ENCODE results near the gene HMX3.

HMX3 gene

GRCh38 chr10:123135415-123136141, at the start of gene HMX3:
TSS of gene HMX3 (plus strand) at chr10:123135970. CDS start at chr10:123136051, 81 bp downstream.
- FAIRE-seq, result no peak

GRCh38 chr10:123086281-123086680, 49.5 kb upstream of the HMX3 start:
- FAIRE-seq, result no peak

GRCh38 chr10:123087348-123087747, 48.4 kb upstream of the HMX3 start:
- no peak for FAIRE-seq

- no peak for FAIRE-seq
Observed at GRCh38 chr10:123087786-123088185, 48.0 kb upstream of the HMX3 start.

GRCh38 chr10:123092635-123093414, 42.9 kb upstream of the HMX3 start:
- FAIRE-seq, result no peak

- no peak for FAIRE-seq
Observed at GRCh38 chr10:123093489-123093888, 42.3 kb upstream of the HMX3 start.

GRCh38 chr10:123096452-123096851, 39.3 kb upstream of the HMX3 start:
- FAIRE-seq, result no peak

- no peak for FAIRE-seq
Observed at GRCh38 chr10:123097039-123097438, 38.7 kb upstream of the HMX3 start.

- no peak for FAIRE-seq
Observed at GRCh38 chr10:123100030-123100762, 35.6 kb upstream of the HMX3 start.

GRCh38 chr10:123101872-123102271, 33.9 kb upstream of the HMX3 start:
- FAIRE-seq, result no peak

GRCh38 chr10:123102673-123103072, 33.1 kb upstream of the HMX3 start:
- FAIRE-seq, result no peak

- FAIRE-seq, result no peak
Observed at GRCh38 chr10:123103944-123104343, 31.8 kb upstream of the HMX3 start.

GRCh38 chr10:123109466-123109865, 26.3 kb upstream of the HMX3 start:
- no peak for FAIRE-seq

- FAIRE-seq, result no peak
Observed at GRCh38 chr10:123117644-123118417, 17.9 kb upstream of the HMX3 start.

GRCh38 chr10:123119081-123119480, 16.7 kb upstream of the HMX3 start:
- no peak for FAIRE-seq

GRCh38 chr10:123126246-123126645, 9.5 kb upstream of the HMX3 start:
- FAIRE-seq, result no peak

GRCh38 chr10:123129618-123130271, 6.0 kb upstream of the HMX3 start:
- no peak for FAIRE-seq

- peak; percentile 80 for FAIRE-seq
Observed at GRCh38 chr10:123132576-123133477, 2.9 kb upstream of the HMX3 start.

GRCh38 chr10:123133541-123134342, 2.0 kb upstream of the HMX3 start:
- FAIRE-seq, result no peak

GRCh38 chr10:123134343-123134914, 1.3 kb upstream of the HMX3 start:
- no peak for FAIRE-seq
